ENCODE results near the gene ACSF3.

Gene ACSF3

GRCh38 chr16:89146211-89147005, 52.8 kb downstream of the ACSF3 start:
- DNase-seq, result no peak

- DNase-seq, result no peak
These were observed 53.6 kb downstream of the ACSF3 start for GRCh38 chr16:89147085-89147817.

GRCh38 chr16:89149386-89149785, 55.7 kb downstream of the ACSF3 start:
- no peak for DNase-seq

- DNase-seq, result no peak
These were observed 56.6 kb downstream of the ACSF3 start for GRCh38 chr16:89150090-89150835.

GRCh38 chr16:89150981-89151380, 57.3 kb downstream of the ACSF3 start:
- no peak for DNase-seq

- DNase-seq, result peak in 3 of 4 experiments; percentile 14 to 46 (median 35)
These were observed 59.4 kb downstream of the ACSF3 start for GRCh38 chr16:89152831-89153700.

GRCh38 chr16:89153848-89154271, 60.2 kb downstream of the ACSF3 start:
- no peak for DNase-seq

GRCh38 chr16:89154390-89155183, 60.9 kb downstream of the ACSF3 start:
- no peak for DNase-seq

- DNase-seq, result peak in 3 of 4 experiments; percentile 34 to 59 (median 39)
These were observed 61.6 kb downstream of the ACSF3 start for GRCh38 chr16:89155184-89155679.

GRCh38 chr16:89155851-89156739, 62.4 kb downstream of the ACSF3 start:
- peak in 1 of 4 experiments; percentile 17 for DNase-seq

GRCh38 chr16:89156740-89157645, 63.3 kb downstream of the ACSF3 start:
- DNase-seq, result no peak

- no peak for DNase-seq
These were observed 64.1 kb downstream of the ACSF3 start for GRCh38 chr16:89157778-89158177.

- no peak for DNase-seq
These were observed 65.6 kb downstream of the ACSF3 start for GRCh38 chr16:89159066-89159849.

GRCh38 chr16:89159850-89160354, 66.2 kb downstream of the ACSF3 start:
- DNase-seq, result no peak

GRCh38 chr16:89160977-89161701, 67.5 kb downstream of the ACSF3 start:
- DNase-seq, result no peak

- DNase-seq, result no peak
These were observed 68.4 kb downstream of the ACSF3 start for GRCh38 chr16:89161763-89162713.
